MM.1S (cell line): ENCODE results near the gene ZNF580.
A peak's percentile ranks its signal among the peaks of the same experiment; 100 is the strongest.

Experiments
- DNase-seq: peaks from one replicate; pipeline ENCODE4 v3.0.0-alpha.2; 2015
- H2AFZ ChIP-seq: fragments of 300-600 bp; sonication (generic); 2 replicates; pipeline ENCODE4 v1.6.0; 2016; ENCODE audit warnings: antibody characterized with exemption, low read length
- H3F3A ChIP-seq: fragments of 300-600 bp; sonication (generic); 2 replicates; pipeline ENCODE4 v1.6.1; 2016; ENCODE audit warnings: mild to moderate bottlenecking, antibody characterized with exemption, low read length, moderate library complexity, mixed read lengths; ENCODE audit not compliant: insufficient read depth
- H3K27ac ChIP-seq: fragments of 300-600 bp; sonication (generic); 2 replicates; pipeline ENCODE4 v1.5.1; 2016; ENCODE audit warnings: mild to moderate bottlenecking, low read length
- H3K27me3 ChIP-seq: fragments of 300-600 bp; sonication (generic); replicated peaks from 2 replicates; pipeline ENCODE4 v1.6.0; 2016; ENCODE audit warnings: low read length; ENCODE audit not compliant: insufficient read depth
- H3K36me3 ChIP-seq: fragments of 300-600 bp; sonication (generic); replicated peaks from 2 replicates; pipeline ENCODE4 v1.6.1; 2016; ENCODE audit warnings: mild to moderate bottlenecking, low read length, mixed read lengths; ENCODE audit not compliant: insufficient read depth
- H3K4me1 ChIP-seq: fragments of 300-600 bp; sonication (generic); 2 replicates; pipeline ENCODE4 v1.6.1; 2016; ENCODE audit warnings: low read length, mixed read lengths
- H3K4me2 ChIP-seq: fragments of 300-600 bp; sonication (generic); 2 replicates; pipeline ENCODE4 v1.6.0; 2016; ENCODE audit warnings: low read depth, low read length
- H3K4me3 ChIP-seq: fragments of 300-600 bp; sonication (generic); 2 replicates; pipeline ENCODE4 v1.5.1; 2016; ENCODE audit warnings: low read length, mixed read lengths
- H3K79me2 ChIP-seq: fragments of 300-600 bp; sonication (generic); 2 replicates; pipeline ENCODE4 v1.6.1; 2016; ENCODE audit warnings: mixed run types, low read length, mixed read lengths
- H3K9ac ChIP-seq: fragments of 300-600 bp; sonication (generic); 2 replicates; pipeline ENCODE4 v1.6.1; 2016; ENCODE audit warnings: low read length, mixed read lengths
- H3K9me2 ChIP-seq: fragments of 300-600 bp; sonication (generic); replicated peaks from 2 replicates; pipeline ENCODE4 v1.6.1; 2016; ENCODE audit warnings: mild to moderate bottlenecking, low read length, mixed read lengths; ENCODE audit not compliant: insufficient read depth
- H3K9me3 ChIP-seq: fragments of 300-600 bp; sonication (generic); replicated peaks from 2 replicates; pipeline ENCODE4 v1.6.1; 2016; ENCODE audit warnings: mild to moderate bottlenecking, low read length, mixed read lengths; ENCODE audit not compliant: insufficient read depth
- H4K20me1 ChIP-seq: fragments of 300-600 bp; sonication (generic); 2 replicates; pipeline ENCODE4 v1.6.1; 2016; ENCODE audit warnings: mild to moderate bottlenecking, low read length, moderate library complexity, mixed read lengths; ENCODE audit not compliant: insufficient read depth
- CTCF ChIP-seq: fragments of 300-600 bp; sonication (generic); IDR thresholded peaks from 2 replicates; pipeline ENCODE4 v1.5.1; 2016; ENCODE audit warnings: antibody characterized with exemption, low read length, mixed read lengths
- EZH2 ChIP-seq: fragments of 300-600 bp; sonication (generic); optimal IDR thresholded peaks from 2 replicates; pipeline ENCODE3; 2017; ENCODE audit warnings: low read depth, mild to moderate bottlenecking, antibody characterized with exemption, low read length, mixed read lengths
- EZH2phosphoT487 ChIP-seq: fragments of 300-600 bp; sonication (generic); IDR thresholded peaks from 2 replicates; pipeline ENCODE4 v1.6.1; 2018; ENCODE audit warnings: antibody characterized with exemption, low read length

ZNF580 gene

GRCh38 chr19:55597501-55597921, 43.3 kb upstream of the ZNF580 start:
- peaks cover 21% of the 10 kb centered on the region for H3F3A ChIP-seq
- H2AFZ ChIP-seq: no peak overlapping the region
- no peaks in the 10 kb centered on the region for H4K20me1 ChIP-seq
- no peaks in the 10 kb centered on the region for H3K9me3 ChIP-seq
- no peak overlapping the region for H3K27ac ChIP-seq
- H3K79me2 ChIP-seq: 0 out of 2 replicates have a peak, but pooled peaks cover 7% of the 10 kb centered on the region
- H3K36me3 ChIP-seq: no peaks in the 10 kb centered on the region
- H3K4me3 ChIP-seq: no peak overlapping the region
- no peak overlapping the region for H3K4me2 ChIP-seq
- H3K9ac ChIP-seq: no peak overlapping the region
- no peaks in the 10 kb centered on the region for H3K27me3 ChIP-seq
- H3K9me2 ChIP-seq: no peaks in the 10 kb centered on the region
- peaks cover 7% of the 10 kb centered on the region; the same call in 1 of the 2 replicates for H3K4me1 ChIP-seq
- DNase-seq: no peak
- TF ChIP-seq EZH2phosphoT487 (no peak), EZH2 (no peak), CTCF (no peak)

- Histone ChIP-seq H3K27ac (no peak overlapping the region), H4K20me1 (no peaks in the 10 kb centered on the region), H3K9me3 (no peaks in the 10 kb centered on the region), H3K4me1 (peaks cover 7% of the 10 kb centered on the region; the same call in 1 of the 2 replicates), H3K27me3 (no peaks in the 10 kb centered on the region), H2AFZ (no peak overlapping the region), H3F3A (peaks cover 21% of the 10 kb centered on the region), H3K4me2 (no peak overlapping the region), H3K9ac (no peak overlapping the region), H3K9me2 (no peaks in the 10 kb centered on the region), H3K4me3 (no peak overlapping the region), H3K36me3 (no peaks in the 10 kb centered on the region), H3K79me2 (0 out of 2 replicates have a peak, but pooled peaks cover 7% of the 10 kb centered on the region)
- TF ChIP-seq EZH2phosphoT487 (no peak), CTCF (no peak), EZH2 (no peak)
- no peak for DNase-seq
Measured at GRCh38 chr19:55598034-55598433, 42.8 kb upstream of the ZNF580 start.

GRCh38 chr19:55598719-55599467, 41.9 kb upstream of the ZNF580 start:
- H3K9ac ChIP-seq: peak overlapping the region; percentile 89
- peak; percentile 88 for DNase-seq
- H3K4me3 ChIP-seq: peak overlapping the region; percentile 68
- H3F3A ChIP-seq: peaks cover 21% of the 10 kb centered on the region
- peak overlapping the region; percentile 63 for H2AFZ ChIP-seq
- no peak for TF ChIP-seq EZH2
- no peak for TF ChIP-seq CTCF
- no peak for TF ChIP-seq EZH2phosphoT487
- H3K27ac ChIP-seq: peak overlapping the region; percentile 80
- H3K9me3 ChIP-seq: no peaks in the 10 kb centered on the region
- no peaks in the 10 kb centered on the region for H3K27me3 ChIP-seq
- H3K9me2 ChIP-seq: no peaks in the 10 kb centered on the region
- H3K36me3 ChIP-seq: no peaks in the 10 kb centered on the region
- H3K79me2 ChIP-seq: 0 out of 2 replicates have a peak, but pooled peaks cover 7% of the 10 kb centered on the region
- H3K4me1 ChIP-seq: peaks cover 7% of the 10 kb centered on the region; the same call in 1 of the 2 replicates
- H3K4me2 ChIP-seq: peak overlapping the region; percentile 48; the same call in 1 of the 2 replicates
- no peaks in the 10 kb centered on the region for H4K20me1 ChIP-seq
